ENCODE measurements around the gene MAP1B.
A peak's percentile ranks its signal among the peaks of the same experiment; 100 is the strongest.

- TF ChIP-seq CTCF (conservative IDR thresholded peaks at IDR 0.05; ENCODE audit: low read depth, low read length) = no peak
- no peak for TF ChIP-seq POLR2A (IDR thresholded peaks at IDR 0.05; ENCODE audit: low read depth, low read length)
- no peak for TF ChIP-seq SMC3 (IDR thresholded peaks at IDR 0.05; ENCODE audit: low read depth, low read length)
- no peak for TF ChIP-seq USF2 (IDR thresholded peaks at IDR 0.05; ENCODE audit: low read depth, low read length)
- no peak for TF ChIP-seq RCOR1 (IDR thresholded peaks at IDR 0.05; ENCODE audit: insufficient replicate concordance, low read length)
- no peak for TF ChIP-seq RFX5 (IDR thresholded peaks at IDR 0.05; ENCODE audit: low read depth, low read length)
- TF ChIP-seq CHD1 (IDR thresholded peaks at IDR 0.05; ENCODE audit: low read depth, low read length) = no peak
- no peak; the same call in 1 of the 2 replicates for TF ChIP-seq BHLHE40 (IDR thresholded peaks at IDR 0.05; ENCODE audit: low read depth, low read length)
- TF ChIP-seq MAFK (IDR thresholded peaks at IDR 0.05; ENCODE audit: low read depth, low read length) = no peak
- no peak for TF ChIP-seq NFE2L2 (IDR thresholded peaks at IDR 0.05; ENCODE audit: low read depth, low read length)
- peak; percentile 44 for TF ChIP-seq CEBPB (IDR thresholded peaks at IDR 0.05; ENCODE audit: low read depth, low read length)
- no peak for TF ChIP-seq RAD21 (IDR thresholded peaks at IDR 0.05; ENCODE audit: low read length)
These were observed 14.1 kb upstream of the MAP1B start for GRCh38 chr5:72093217-72093616.
